Measurements from ENCODE around the gene AVEN.

The AVEN gene

DNA sequence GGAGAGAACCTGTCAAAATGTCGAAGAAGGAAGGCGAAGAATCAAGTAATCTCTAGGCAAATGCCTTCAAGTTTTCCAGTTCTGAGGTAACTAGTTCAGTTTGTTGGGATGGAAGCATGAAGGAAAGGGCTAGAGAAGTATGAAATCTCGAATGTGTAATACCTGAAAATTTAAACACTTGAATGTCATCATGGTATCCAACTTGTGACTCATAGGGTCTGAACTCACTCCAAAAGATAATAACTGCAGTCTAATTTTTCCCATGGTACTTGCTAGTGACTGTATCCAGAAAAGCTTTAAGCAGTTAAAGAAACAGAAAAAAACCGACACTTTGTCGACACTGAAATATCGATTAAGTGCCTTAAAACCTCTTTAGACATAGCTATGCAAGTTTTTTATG is 173.6 kb downstream of the AVEN start:
- no peak for DNase-seq (ENCODE audit: low spot score)
- TF ChIP-seq, protein P1, sequence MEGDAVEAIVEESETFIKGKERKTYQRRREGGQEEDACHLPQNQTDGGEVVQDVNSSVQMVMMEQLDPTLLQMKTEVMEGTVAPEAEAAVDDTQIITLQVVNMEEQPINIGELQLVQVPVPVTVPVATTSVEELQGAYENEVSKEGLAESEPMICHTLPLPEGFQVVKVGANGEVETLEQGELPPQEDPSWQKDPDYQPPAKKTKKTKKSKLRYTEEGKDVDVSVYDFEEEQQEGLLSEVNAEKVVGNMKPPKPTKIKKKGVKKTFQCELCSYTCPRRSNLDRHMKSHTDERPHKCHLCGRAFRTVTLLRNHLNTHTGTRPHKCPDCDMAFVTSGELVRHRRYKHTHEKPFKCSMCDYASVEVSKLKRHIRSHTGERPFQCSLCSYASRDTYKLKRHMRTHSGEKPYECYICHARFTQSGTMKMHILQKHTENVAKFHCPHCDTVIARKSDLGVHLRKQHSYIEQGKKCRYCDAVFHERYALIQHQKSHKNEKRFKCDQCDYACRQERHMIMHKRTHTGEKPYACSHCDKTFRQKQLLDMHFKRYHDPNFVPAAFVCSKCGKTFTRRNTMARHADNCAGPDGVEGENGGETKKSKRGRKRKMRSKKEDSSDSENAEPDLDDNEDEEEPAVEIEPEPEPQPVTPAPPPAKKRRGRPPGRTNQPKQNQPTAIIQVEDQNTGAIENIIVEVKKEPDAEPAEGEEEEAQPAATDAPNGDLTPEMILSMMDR (IDR thresholded peaks at IDR 0.05; ENCODE audit: extremely low read depth, missing control alignments) = no peak

DNA sequence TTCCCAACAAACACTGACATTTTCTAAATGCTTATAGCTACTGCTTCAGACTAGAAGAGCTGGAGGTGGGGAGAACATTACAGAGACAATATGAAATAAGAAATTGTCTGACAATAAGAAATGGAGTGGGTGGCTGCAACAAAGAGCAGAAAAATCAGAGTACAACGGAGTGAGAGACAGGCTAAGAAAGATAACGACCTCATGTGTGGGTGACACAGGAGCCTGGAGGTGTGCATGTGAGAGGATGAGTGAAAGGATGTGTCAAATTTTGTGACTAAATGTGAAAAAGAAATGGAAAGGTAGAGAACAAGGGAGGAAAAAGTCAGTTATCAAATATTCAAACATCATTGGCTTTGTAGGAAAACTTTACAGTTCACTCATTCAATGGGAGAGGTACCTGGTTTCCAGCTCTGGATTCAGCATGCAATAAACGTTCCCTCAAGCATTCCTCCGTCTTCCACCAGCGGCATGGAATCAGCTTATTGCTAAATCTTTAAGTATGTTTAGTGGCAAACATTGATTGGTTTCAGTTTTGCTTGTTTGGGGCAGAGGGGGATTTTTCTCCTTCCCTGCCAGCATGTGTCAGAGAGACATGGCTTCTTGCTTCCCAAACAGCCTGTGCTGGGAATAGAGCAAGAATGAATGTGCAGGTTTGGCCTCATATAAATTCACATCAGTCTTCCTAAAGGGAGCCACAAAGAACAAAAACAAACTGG is 174.5 kb downstream of the AVEN start:
- DNase-seq (ENCODE audit: low spot score) = no peak
- TF ChIP-seq, protein P1 (IDR thresholded peaks at IDR 0.05; ENCODE audit: extremely low read depth, missing control alignments) = no peak

DNA sequence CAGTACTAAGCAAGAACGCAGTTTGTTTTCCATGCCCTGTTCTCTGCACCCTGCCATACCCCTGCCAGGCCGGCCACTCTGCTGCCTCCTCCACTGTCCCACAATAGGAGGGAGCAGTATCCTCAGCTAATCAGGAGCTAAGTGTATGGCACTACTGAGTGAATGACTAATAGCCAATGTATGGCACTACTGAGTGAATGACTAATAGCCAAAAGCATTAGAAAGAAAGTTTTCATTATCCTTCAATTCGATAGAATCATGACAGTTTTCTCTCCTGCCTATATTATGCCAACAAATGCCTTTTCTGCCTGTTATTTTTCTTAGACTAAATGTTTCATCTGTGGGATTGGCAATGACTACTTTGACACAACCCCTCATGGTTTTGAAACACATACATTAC is 178.2 kb downstream of the AVEN start:
- DNase-seq (ENCODE audit: low spot score) = no peak
- TF ChIP-seq, protein P1 (IDR thresholded peaks at IDR 0.05; ENCODE audit: extremely low read depth, missing control alignments) = no peak

DNA sequence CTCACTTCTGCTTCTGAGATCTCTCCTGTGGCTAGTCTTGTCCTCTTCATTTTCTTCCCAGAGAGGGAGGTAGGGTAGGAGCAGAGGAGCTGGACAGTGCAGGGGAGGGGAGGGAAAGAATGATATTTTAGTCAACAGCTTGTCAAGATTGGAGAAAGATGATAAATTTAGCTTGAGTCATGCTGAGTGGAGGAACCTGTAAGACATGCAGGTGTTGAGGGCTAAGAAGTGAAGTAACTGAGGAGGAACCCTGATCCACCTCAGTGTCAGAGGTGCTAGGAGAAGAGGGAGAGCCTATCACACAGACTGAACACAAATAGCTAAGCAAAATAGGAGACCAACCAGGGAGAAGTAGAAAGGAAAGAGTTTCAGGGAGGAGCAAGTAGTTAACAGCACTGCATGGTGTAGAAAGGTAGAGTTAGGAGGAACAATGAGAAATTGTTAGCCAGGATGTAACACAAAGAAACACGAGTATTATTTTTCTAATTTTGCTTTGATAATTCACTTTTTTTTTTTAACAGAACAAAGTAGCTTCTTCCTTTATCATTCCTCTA is 178.9 kb downstream of the AVEN start:
- no peak for DNase-seq (ENCODE audit: low spot score)
- TF ChIP-seq, protein P1 (IDR thresholded peaks at IDR 0.05; ENCODE audit: extremely low read depth, missing control alignments) = no peak

DNA sequence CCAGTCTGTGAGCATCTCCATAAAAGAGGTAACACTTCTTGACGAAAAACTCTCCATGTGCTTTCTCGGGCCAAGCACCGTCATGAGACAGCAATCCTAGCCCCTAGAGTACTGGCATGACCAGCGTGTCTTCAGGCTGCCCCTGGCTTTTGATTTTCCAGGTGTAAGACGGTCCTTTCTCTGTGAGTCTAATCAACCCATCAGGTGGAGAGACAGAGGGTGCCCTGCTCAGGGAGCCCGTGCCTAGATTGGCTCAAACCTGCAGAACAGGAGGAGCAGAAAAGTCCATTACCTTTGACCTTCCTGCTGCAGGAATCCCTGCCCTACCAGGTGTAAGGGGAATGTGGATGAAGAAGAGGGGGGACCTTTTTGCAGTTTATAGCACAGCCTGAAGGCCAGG is 180.2 kb downstream of the AVEN start:
- no peak for DNase-seq (ENCODE audit: low spot score)
- TF ChIP-seq, protein P1 (IDR thresholded peaks at IDR 0.05; ENCODE audit: extremely low read depth, missing control alignments) = no peak

DNA sequence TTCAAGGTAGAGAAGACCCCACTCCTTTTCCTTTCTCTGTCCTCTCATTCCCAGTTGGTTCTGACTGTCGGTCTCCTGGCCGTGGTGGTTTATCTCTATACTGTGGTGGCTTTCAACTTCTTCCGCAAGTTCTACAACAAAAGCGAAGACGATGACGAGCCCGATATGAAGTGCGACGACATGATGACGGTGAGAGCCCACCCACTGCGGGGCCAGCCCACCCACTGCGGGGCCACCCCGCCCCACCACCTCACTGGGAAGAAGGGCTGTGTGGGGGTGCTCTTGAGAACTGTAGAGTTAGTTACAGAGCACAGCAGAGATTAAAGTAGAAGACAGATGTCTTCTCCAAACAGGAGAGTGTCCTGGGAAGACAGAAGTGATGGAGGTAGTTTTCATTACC is 181.3 kb downstream of the AVEN start:
- TF ChIP-seq, protein P1 (IDR thresholded peaks at IDR 0.05; ENCODE audit: extremely low read depth, missing control alignments) = no peak
- no peak for DNase-seq (ENCODE audit: low spot score)

DNA sequence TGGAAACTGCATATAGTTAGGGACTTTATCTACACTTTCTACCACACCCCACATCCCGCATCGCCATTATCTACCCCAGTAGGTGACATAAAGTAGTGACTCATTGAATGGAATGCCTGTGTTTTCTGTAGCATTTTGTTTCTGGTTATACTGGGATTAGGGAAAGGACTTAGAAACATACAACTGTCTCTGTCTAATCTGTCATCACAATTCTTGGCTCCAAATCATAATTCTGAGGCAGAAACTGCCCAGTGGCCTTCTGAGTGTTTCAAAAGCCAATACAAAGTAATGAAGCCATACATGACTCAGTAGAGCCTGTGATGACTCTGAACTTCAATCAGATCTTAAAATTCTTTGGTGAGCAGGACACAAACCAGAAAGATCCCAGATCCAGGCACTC is 186.4 kb downstream of the AVEN start:
- TF ChIP-seq, protein P1 (IDR thresholded peaks at IDR 0.05; ENCODE audit: extremely low read depth, missing control alignments) = no peak
- DNase-seq (ENCODE audit: low spot score) = no peak
